Measurements from ENCODE around the gene DNAJC8.

GRCh38 chr1:28176492-28177470 lies 56.0 kb downstream of the DNAJC8 start, which contains the start of gene PTAFR:
- TF ChIP-seq SUZ12 (IDR thresholded peaks at IDR 0.05; ENCODE audit: extremely low read depth, insufficient read depth, insufficient read length): no peak
- TF ChIP-seq YY1 (IDR thresholded peaks at IDR 0.05; ENCODE audit: insufficient read depth, insufficient read length): no peak
